Activated effector memory CD4-positive, alpha-beta T cell treated with Interleukin-2 at 50 U/mL for 16 hours (primary cell): ENCODE data around the gene FBXO38.

Experiments
- DNase-seq: peaks from one replicate; pipeline ENCODE4 v3.0.0-alpha.2; 2020

Gene FBXO38

DNA sequence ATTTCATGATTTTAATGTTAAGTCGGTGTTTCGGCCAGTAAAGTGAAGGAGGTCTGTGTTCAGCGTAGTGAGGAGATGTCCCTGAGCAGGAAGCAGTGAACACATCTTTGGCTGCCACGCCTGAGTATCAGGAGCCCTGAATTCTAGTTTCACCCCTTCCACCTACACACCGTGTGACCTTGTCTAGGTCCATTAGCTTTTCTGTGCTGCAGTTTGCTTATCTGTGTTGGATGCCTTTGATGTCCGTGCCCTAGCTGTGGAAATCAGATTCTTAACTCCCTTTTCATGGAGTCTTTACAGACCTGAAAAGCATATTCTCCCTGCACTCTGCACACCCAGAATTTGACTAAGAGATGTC lies 601 bp downstream of the FBXO38 start:
- DNase-seq: no peak

- no peak for DNase-seq
These were observed 1.3 kb downstream of the FBXO38 start for GRCh38 chr5:148385094-148385493.

- no peak for DNase-seq
These were observed 2.3 kb downstream of the FBXO38 start for GRCh38 chr5:148386041-148386440.

- no peak for DNase-seq
These were observed 3.6 kb downstream of the FBXO38 start for GRCh38 chr5:148387325-148387724.

GRCh38 chr5:148388696-148389095 lies 4.9 kb downstream of the FBXO38 start:
- no peak for DNase-seq

GRCh38 chr5:148390914-148391313 lies 7.2 kb downstream of the FBXO38 start:
- DNase-seq: no peak

DNA sequence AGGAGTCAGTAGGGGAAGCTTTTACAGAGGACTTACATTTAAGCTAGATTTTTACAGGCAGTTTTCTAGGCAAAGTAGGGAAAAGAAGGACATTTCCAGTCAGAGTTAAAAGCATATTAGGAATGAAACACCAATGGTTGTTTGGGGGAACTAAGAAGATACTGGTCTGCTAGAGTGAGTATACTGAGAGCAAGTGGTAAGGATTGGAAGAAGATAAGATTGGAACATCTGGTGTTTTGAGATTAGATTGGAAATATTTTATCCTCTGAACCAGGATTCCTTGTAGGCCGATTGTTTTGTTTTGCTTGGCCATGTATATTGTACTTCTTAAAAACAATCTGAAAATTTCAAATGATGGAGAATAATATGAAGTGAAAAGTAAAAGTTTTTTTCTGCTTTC lies 7.7 kb downstream of the FBXO38 start:
- DNase-seq: no peak

DNA sequence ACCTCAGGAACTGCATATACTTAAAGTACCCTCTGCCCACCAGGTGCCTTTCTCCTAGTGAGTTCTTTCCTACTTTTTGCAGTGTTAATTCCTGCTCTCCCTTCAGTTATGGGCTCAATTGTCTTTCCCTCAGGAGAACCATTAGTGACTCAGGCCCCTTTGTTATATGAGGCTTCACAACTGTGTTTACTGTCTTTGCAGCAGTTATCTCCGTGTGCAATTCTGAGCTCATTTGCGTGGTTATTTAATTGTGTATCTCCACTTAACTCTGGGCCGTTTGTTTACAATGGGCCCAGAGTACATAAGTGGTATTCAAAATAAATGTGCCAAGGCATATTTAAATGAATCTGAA lies 9.6 kb downstream of the FBXO38 start:
- DNase-seq: no peak

- no peak for DNase-seq
These were observed 10.8 kb downstream of the FBXO38 start for GRCh38 chr5:148394587-148395019.

DNA sequence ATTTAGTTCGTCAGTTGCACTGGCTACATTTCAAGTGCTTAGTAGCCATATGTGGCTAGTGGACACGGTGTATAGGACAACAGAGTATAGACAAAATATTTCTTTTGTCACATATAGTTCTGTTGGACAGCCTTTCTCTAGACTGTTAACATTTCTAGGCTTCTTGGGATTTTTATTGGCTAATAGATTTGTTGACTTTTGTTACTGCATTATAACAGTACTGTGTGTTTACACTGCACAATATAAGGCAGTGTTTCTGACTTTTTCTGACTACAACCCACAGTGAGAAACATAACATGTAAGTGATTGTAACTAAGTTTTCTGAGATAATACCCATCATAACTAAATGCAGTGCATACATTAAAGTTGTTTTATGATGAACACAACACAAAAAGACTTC lies 11.3 kb downstream of the FBXO38 start:
- DNase-seq: no peak

GRCh38 chr5:148397968-148398595 lies 14.3 kb downstream of the FBXO38 start:
- DNase-seq: no peak

DNA sequence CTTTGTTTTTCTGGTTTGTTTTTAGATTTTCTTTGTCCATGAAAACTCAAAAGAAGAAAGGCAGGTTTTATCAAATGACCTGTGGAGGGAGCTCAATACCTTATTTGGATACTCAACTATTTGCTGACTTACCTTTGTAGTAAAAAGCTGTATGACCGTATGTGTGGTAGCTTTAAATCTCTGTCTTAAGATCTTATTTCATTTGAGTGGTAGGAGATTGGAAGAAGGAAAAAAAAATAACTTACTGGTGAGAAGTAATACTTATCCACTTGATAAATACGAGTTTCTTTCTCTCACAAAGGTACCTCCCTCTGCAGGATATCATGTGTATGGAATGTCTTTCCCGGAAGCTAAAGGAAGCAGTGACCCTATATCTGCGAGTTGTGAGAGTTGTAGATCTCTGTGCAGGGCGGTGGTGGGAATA lies 15.0 kb downstream of the FBXO38 start:
- DNase-seq: no peak

DNA sequence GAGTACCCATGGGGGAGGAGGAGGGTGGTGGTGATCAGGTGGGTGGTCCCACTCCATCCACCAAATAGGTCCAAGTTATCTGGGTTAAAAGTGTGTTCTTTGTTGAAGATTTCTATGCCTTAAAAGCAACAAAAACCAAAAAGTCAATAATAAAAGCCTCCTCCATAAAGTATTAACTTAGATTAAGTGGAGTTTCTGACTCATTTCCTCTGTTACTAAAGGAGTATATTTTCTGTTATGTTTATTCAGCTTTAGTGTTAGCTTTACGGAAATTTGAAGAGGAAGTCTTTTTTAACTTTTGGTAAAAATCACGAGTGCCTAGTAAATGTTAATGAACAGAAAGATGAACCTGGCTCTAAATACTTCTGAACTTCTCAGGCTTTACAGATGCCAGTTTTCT lies 17.8 kb downstream of the FBXO38 start:
- DNase-seq: no peak

GRCh38 chr5:148403344-148403743 lies 19.6 kb downstream of the FBXO38 start:
- DNase-seq: no peak

GRCh38 chr5:148406406-148406805 lies 22.6 kb downstream of the FBXO38 start:
- no peak for DNase-seq

DNA sequence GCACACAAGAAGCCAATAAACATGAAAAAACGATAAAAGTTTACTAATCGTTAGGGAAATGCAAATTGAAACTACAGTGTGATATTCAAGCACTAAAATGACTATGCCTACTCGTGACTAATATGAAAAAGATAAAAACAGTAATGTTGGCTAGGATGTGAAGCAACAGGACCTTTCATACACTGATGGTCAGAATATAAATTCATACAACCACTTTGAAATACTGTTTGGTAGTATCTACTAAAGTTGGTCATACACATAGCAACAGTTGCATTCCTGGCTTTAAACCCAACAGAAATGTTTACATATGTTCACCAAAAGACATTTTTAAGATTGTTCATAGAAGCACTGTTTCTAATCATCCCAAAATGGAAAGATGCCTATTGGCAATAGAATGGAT lies 24.3 kb downstream of the FBXO38 start:
- no peak for DNase-seq

GRCh38 chr5:148412124-148412523 lies 28.4 kb downstream of the FBXO38 start:
- DNase-seq: no peak

DNA sequence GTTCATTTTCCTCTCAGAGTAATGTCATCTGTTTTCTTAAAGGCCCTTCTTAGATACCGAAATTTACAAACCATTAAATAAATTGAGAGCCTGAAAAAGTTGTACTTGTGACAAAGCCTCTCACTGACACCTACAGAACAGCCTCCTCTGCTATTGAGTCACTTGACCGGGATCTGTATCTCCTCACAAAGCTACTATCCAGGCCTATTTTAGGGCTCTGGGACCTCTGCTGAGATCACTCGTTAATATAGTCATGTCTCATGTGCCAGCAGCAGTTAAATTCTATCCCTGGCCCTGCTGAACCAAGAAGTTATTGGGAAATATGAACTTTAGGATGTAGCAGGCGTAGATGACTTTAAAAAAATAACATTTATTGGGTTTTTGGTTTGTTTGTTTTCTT lies 31.1 kb downstream of the FBXO38 start:
- no peak for DNase-seq

- DNase-seq: no peak
These were observed 32.7 kb downstream of the FBXO38 start for GRCh38 chr5:148416416-148416815.

- no peak for DNase-seq
These were observed 33.2 kb downstream of the FBXO38 start for GRCh38 chr5:148416921-148417320.

- DNase-seq: no peak
These were observed 34.8 kb downstream of the FBXO38 start for GRCh38 chr5:148418511-148418910.

DNA sequence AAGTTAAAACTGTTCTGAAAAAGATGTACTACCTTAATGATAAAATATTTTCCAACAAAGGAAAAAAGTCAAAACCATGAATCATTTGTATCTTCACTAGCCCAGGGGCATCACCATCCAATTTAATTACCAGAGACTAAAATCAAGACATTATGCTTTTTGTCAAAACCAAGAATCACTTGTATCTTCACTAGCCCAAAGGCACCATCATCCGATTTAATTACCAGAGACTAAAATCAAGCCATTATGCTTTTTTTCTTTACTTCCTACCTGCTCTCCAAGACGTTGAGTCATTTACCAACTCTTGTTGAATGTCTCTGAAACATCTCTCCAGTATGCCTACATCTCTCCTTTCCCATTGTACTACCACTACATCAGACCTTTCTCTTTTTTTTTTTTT lies 37.9 kb downstream of the FBXO38 start:
- DNase-seq: no peak

- DNase-seq: no peak
These were observed 42.0 kb downstream of the FBXO38 start for GRCh38 chr5:148425808-148426207.

- no peak for DNase-seq
These were observed 42.8 kb downstream of the FBXO38 start for GRCh38 chr5:148426514-148426913.

- DNase-seq: no peak
These were observed 43.7 kb downstream of the FBXO38 start for GRCh38 chr5:148427370-148428042.
